ENCODE data around the gene WDPCP.

DNA sequence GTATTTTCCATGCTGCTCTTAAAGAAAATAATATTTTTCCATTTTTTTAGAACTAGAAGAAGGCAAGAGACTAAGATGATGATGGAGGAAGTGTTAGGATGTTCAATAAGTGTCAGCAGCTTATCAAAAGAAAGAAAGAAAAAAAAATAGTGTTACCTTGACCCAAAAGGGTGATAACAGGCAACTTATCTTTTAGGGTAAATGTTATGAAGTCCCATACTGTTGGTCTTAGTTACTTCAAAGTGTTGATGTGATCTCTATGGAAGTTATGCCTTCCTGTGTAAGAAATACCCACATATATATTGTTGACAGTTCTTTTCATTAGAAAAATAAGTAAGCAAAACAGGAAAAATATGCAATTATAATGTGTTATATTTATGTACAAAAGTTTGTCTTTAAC is 394.1 kb downstream of the WDPCP start:
- TF ChIP-seq, protein P1, sequence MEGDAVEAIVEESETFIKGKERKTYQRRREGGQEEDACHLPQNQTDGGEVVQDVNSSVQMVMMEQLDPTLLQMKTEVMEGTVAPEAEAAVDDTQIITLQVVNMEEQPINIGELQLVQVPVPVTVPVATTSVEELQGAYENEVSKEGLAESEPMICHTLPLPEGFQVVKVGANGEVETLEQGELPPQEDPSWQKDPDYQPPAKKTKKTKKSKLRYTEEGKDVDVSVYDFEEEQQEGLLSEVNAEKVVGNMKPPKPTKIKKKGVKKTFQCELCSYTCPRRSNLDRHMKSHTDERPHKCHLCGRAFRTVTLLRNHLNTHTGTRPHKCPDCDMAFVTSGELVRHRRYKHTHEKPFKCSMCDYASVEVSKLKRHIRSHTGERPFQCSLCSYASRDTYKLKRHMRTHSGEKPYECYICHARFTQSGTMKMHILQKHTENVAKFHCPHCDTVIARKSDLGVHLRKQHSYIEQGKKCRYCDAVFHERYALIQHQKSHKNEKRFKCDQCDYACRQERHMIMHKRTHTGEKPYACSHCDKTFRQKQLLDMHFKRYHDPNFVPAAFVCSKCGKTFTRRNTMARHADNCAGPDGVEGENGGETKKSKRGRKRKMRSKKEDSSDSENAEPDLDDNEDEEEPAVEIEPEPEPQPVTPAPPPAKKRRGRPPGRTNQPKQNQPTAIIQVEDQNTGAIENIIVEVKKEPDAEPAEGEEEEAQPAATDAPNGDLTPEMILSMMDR (IDR thresholded peaks at IDR 0.05) = no peak
- no peak for TF ChIP-seq POLR2A (IDR thresholded peaks at IDR 0.05)
